ENCODE data around the gene HHAT.

Gene HHAT

GRCh38 chr1:210437111-210437510 lies 108.4 kb downstream of the HHAT start:
- no peak for DNase-seq (ENCODE audit: low read depth in 1 of 2, low spot score in 1 of 2)

- DNase-seq (ENCODE audit: low read depth in 1 of 2, low spot score in 1 of 2): no peak
These were observed 109.1 kb downstream of the HHAT start for GRCh38 chr1:210437781-210438180.

GRCh38 chr1:210438928-210439841 lies 110.5 kb downstream of the HHAT start:
- no peak for DNase-seq (ENCODE audit: low read depth in 1 of 2, low spot score in 1 of 2)

GRCh38 chr1:210440081-210440480 lies 111.4 kb downstream of the HHAT start:
- no peak for DNase-seq (ENCODE audit: low read depth in 1 of 2, low spot score in 1 of 2)

- DNase-seq (ENCODE audit: low read depth in 1 of 2, low spot score in 1 of 2): no peak
These were observed 112.3 kb downstream of the HHAT start for GRCh38 chr1:210441028-210441427.

GRCh38 chr1:210445485-210445884 lies 116.8 kb downstream of the HHAT start:
- DNase-seq (ENCODE audit: low read depth in 1 of 2, low spot score in 1 of 2): no peak

GRCh38 chr1:210445931-210446330 lies 117.2 kb downstream of the HHAT start:
- no peak for DNase-seq (ENCODE audit: low read depth in 1 of 2, low spot score in 1 of 2)

GRCh38 chr1:210446479-210446878 lies 117.8 kb downstream of the HHAT start:
- peak; percentile 52 to 58 for DNase-seq (ENCODE audit: low read depth in 1 of 2, low spot score in 1 of 2)

- no peak for DNase-seq (ENCODE audit: low read depth in 1 of 2, low spot score in 1 of 2)
These were observed 118.9 kb downstream of the HHAT start for GRCh38 chr1:210447456-210448057.

- no peak for DNase-seq (ENCODE audit: low read depth in 1 of 2, low spot score in 1 of 2)
These were observed 119.7 kb downstream of the HHAT start for GRCh38 chr1:210448297-210448892.

GRCh38 chr1:210455840-210456603 lies 127.3 kb downstream of the HHAT start:
- DNase-seq (ENCODE audit: low read depth in 1 of 2, low spot score in 1 of 2): no peak

- no peak for DNase-seq (ENCODE audit: low read depth in 1 of 2, low spot score in 1 of 2)
These were observed 128.1 kb downstream of the HHAT start for GRCh38 chr1:210456731-210457255.

- no peak for DNase-seq (ENCODE audit: low read depth in 1 of 2, low spot score in 1 of 2)
These were observed 128.9 kb downstream of the HHAT start for GRCh38 chr1:210457568-210457967.

GRCh38 chr1:210464519-210465039 lies 135.9 kb downstream of the HHAT start:
- DNase-seq (ENCODE audit: low read depth in 1 of 2, low spot score in 1 of 2): no peak

GRCh38 chr1:210465150-210465549 lies 136.4 kb downstream of the HHAT start:
- no peak for DNase-seq (ENCODE audit: low read depth in 1 of 2, low spot score in 1 of 2)

- DNase-seq (ENCODE audit: low read depth in 1 of 2, low spot score in 1 of 2): no peak
These were observed 138.8 kb downstream of the HHAT start for GRCh38 chr1:210467440-210468043.

- DNase-seq (ENCODE audit: low read depth in 1 of 2, low spot score in 1 of 2): no peak
These were observed 140.7 kb downstream of the HHAT start for GRCh38 chr1:210469441-210469840.

- no peak for DNase-seq (ENCODE audit: low read depth in 1 of 2, low spot score in 1 of 2)
These were observed 146.6 kb downstream of the HHAT start for GRCh38 chr1:210475321-210475720.

- no peak for DNase-seq (ENCODE audit: low read depth in 1 of 2, low spot score in 1 of 2)
These were observed 147.1 kb downstream of the HHAT start for GRCh38 chr1:210475806-210476205.

GRCh38 chr1:210476730-210477129 lies 148.0 kb downstream of the HHAT start:
- no peak for DNase-seq (ENCODE audit: low read depth in 1 of 2, low spot score in 1 of 2)
